ENCODE data around the gene TRPV5. TPM values are rescaled to one million over a fixed set of nuclear protein-coding genes. Genes with fewer than 3 reads are reported as not detected.

TRPV5 gene
- total RNA-seq, 5 donors from 2014 or later (not counting 1 experiment from before 2014, with no cell fraction given) = not detected

DNA sequence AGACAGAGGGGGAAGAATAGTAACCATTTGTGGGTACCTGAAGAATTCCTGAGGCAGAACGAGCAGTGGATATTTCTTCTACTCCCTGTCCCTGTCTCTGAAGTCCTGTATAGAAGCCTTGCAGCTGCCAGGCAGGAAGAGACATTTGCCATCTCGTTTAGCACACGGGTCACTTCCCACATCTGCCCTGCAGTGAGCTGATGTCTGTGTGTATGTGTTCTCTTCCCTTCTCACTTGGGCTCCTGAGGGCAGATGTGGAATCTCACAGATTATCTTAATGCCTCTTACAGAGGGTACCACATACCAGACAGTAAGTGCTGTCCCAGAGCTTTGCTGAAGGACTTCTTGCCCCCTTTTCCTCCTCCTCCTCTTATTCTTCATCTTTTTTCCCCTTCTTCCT lies 33.9 kb downstream of the TRPV5 start:
- H3K4me1 ChIP-seq (ENCODE audit: control insufficient read depth in 1 of 2, extremely low read depth in 1 of 2, insufficient read depth in 2 of 2, low read length in 2 of 2) = no peaks in the 10 kb centered on the region
- POLR2A ChIA-PET = no interaction called here
- Mint-ChIP-seq H3K27ac (no peak overlapping the region), H3K4me1 (no peaks in the 10 kb centered on the region), H3K4me3 (no peak overlapping the region), H3K9me3 (no peaks in the 10 kb centered on the region), H3K27me3 (peaks cover 0 to 13% of the 10 kb centered on the region in 2 donors), H3K36me3 (no peaks in the 10 kb centered on the region)
- WGBS (ENCODE audit: insufficient coverage) = no CpG with 5 or more reads among the region's 3 CpGs
- ATAC-seq (replicated peaks in 1 of 4) (no peak), DNase-seq (no peak)
- no peaks in the 10 kb centered on the region for H3K36me3 ChIP-seq (ENCODE audit: control insufficient read depth in 2 of 2, extremely low read depth in 1 of 2, insufficient read depth in 1 of 2, low read length in 1 of 2)
- no peak overlapping the region for H3K27ac ChIP-seq (ENCODE audit: low read length)
- no peak overlapping the region for H3K4me3 ChIP-seq (ENCODE audit: control insufficient read depth in 1 of 2, extremely low read depth in 1 of 2, low read length in 1 of 2)
- H3K9me3 ChIP-seq = no peaks in the 10 kb centered on the region
- peaks cover 0 to 22% of the 10 kb centered on the region in 2 experiments for H3K27me3 ChIP-seq (replicated peaks in 1 of 2; ENCODE audit: control insufficient read depth in 2 of 2, extremely low read depth in 1 of 2, insufficient read depth in 2 of 2, low read length in 1 of 2)
- CTCF ChIA-PET = no interaction called here

DNA sequence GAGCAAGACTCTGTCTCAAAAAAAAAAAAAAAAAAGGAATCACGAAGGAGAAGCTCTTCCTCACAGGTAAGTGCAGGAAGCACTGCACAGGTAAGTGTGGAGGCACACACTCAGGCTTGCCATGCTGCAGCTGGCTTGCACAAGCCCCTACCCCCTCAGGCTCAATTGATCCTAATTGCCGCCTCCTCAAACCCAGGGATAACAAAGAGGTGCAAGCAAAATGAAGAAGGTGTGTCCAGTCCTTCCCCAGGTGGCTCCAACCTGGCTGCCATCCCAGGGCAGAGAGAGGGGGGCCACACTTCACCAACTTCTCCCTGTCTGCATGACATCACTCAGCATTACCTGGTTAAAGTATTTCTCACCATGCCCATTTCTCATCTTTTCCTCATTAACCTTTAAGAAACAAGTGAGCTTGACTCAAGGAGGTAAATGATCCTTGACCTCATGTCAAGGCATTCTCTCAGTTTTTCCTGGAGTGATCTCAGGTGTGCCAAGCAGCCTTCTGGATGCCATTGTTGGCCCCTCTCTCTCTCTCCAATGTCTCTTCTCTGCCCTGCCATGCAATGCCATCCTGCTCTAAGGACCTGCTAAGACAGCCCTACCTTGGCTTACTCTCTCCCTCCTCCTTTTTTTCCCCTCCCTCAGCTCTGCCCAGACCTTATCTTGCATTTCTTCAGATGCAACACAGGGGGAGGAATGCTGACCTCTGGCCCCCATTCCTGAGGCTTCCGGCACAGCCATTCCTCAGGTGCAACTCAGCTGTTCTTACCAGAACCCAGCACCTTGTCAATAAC lies 35.0 kb downstream of the TRPV5 start:
- ChIA-PET POLR2A (no interaction called here), CTCF (no interaction called here)
- Mint-ChIP-seq H3K27ac (no peak overlapping the region), H3K27me3 (peaks cover 0 to 13% of the 10 kb centered on the region in 2 donors), H3K9me3 (no peaks in the 10 kb centered on the region), H3K4me3 (no peak overlapping the region), H3K36me3 (no peaks in the 10 kb centered on the region), H3K4me1 (no peaks in the 10 kb centered on the region)
- Histone ChIP-seq H3K9me3 (no peaks in the 10 kb centered on the region), H3K4me1 (ENCODE audit: control insufficient read depth in 1 of 2, extremely low read depth in 1 of 2, insufficient read depth in 2 of 2, low read length in 2 of 2) (no peaks in the 10 kb centered on the region), H3K27me3 (replicated peaks in 1 of 2; ENCODE audit: control insufficient read depth in 2 of 2, extremely low read depth in 1 of 2, insufficient read depth in 2 of 2, low read length in 1 of 2) (peaks cover 0 to 29% of the 10 kb centered on the region in 2 experiments), H3K4me3 (ENCODE audit: control insufficient read depth in 1 of 2, extremely low read depth in 1 of 2, low read length in 1 of 2) (no peak overlapping the region), H3K27ac (ENCODE audit: low read length) (no peak overlapping the region), H3K36me3 (ENCODE audit: control insufficient read depth in 2 of 2, extremely low read depth in 1 of 2, insufficient read depth in 1 of 2, low read length in 1 of 2) (no peaks in the 10 kb centered on the region)
- ATAC-seq (replicated peaks in 1 of 4) (no peak), DNase-seq (no peak)
- 67% methylated on average over 1 of the region's 3 CpGs for WGBS (ENCODE audit: insufficient coverage)

DNA sequence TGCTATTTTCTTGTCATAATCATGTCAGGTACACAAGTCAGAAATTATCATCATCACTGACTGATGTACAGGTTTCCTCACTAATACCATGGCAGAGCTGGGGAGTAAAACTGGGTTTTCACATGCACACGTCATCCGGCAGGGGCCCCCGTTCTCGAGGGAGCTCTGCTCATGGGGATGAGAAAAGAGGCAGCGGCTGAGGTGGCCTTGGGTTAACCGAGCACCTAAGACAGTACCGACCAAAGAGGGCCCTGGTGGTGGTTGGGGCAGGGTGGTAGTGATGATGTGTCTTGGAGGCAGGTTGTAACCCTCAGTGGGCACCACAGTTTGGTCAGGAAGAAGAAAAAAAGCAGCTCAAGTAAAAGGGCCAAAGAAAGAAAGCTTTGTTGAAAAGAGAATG lies 35.9 kb downstream of the TRPV5 start:
- Mint-ChIP-seq H3K4me1 (no peaks in the 10 kb centered on the region), H3K27ac (peak overlapping the region in 1 of 2 donors; percentile 44), H3K36me3 (no peaks in the 10 kb centered on the region), H3K4me3 (no peak overlapping the region), H3K9me3 (no peaks in the 10 kb centered on the region), H3K27me3 (peaks cover 0 to 13% of the 10 kb centered on the region in 2 donors)
- H3K9me3 ChIP-seq = no peaks in the 10 kb centered on the region
- DNase-seq (no peak), ATAC-seq (replicated peaks in 1 of 4) (no peak)
- 89% methylated on average over 7 of the region's 7 CpGs for WGBS (ENCODE audit: insufficient coverage)
- ChIA-PET CTCF (no interaction called here), POLR2A (no interaction called here)
- no peak overlapping the region for H3K27ac ChIP-seq (ENCODE audit: low read length)
- no peak overlapping the region for H3K4me3 ChIP-seq (ENCODE audit: control insufficient read depth in 1 of 2, extremely low read depth in 1 of 2, low read length in 1 of 2)
- no peaks in the 10 kb centered on the region for H3K36me3 ChIP-seq (ENCODE audit: control insufficient read depth in 2 of 2, extremely low read depth in 1 of 2, insufficient read depth in 1 of 2, low read length in 1 of 2)
- no peaks in the 10 kb centered on the region for H3K4me1 ChIP-seq (ENCODE audit: control insufficient read depth in 1 of 2, extremely low read depth in 1 of 2, insufficient read depth in 2 of 2, low read length in 2 of 2)
- peaks cover 0 to 29% of the 10 kb centered on the region in 2 experiments for H3K27me3 ChIP-seq (replicated peaks in 1 of 2; ENCODE audit: control insufficient read depth in 2 of 2, extremely low read depth in 1 of 2, insufficient read depth in 2 of 2, low read length in 1 of 2)

GRCh38 chr7:142896741-142897379 lies 36.7 kb downstream of the TRPV5 start:
- H3K27ac Mint-ChIP-seq = no peak overlapping the region
- peaks cover 0 to 13% of the 10 kb centered on the region in 2 donors for H3K27me3 Mint-ChIP-seq
- Histone ChIP-seq H3K27ac (ENCODE audit: low read length) (no peak overlapping the region), H3K4me3 (ENCODE audit: control insufficient read depth in 1 of 2, extremely low read depth in 1 of 2, low read length in 1 of 2) (no peak overlapping the region), H3K9me3 (no peaks in the 10 kb centered on the region), H3K36me3 (ENCODE audit: control insufficient read depth in 2 of 2, extremely low read depth in 1 of 2, insufficient read depth in 1 of 2, low read length in 1 of 2) (no peaks in the 10 kb centered on the region), H3K4me1 (ENCODE audit: control insufficient read depth in 1 of 2, extremely low read depth in 1 of 2, insufficient read depth in 2 of 2, low read length in 2 of 2) (no peaks in the 10 kb centered on the region), H3K27me3 (replicated peaks in 1 of 2; ENCODE audit: control insufficient read depth in 2 of 2, extremely low read depth in 1 of 2, insufficient read depth in 2 of 2, low read length in 1 of 2) (peaks cover 0 to 34% of the 10 kb centered on the region in 2 experiments)
- no peaks in the 10 kb centered on the region for H3K4me1 Mint-ChIP-seq
- H3K4me3 Mint-ChIP-seq = no peak overlapping the region
- no peaks in the 10 kb centered on the region for H3K9me3 Mint-ChIP-seq
- CTCF ChIA-PET = interaction anchor here in 1 of 2 donors (0.6 kb wide), 1 partner anchor 114 kb away, joined by 3 read pairs; no protein-coding TSS in a partner anchor
- WGBS (ENCODE audit: insufficient coverage) = no CpG with 5 or more reads among the region's 3 CpGs
- ATAC-seq (replicated peaks in 1 of 4) = no peak
- no peaks in the 10 kb centered on the region for H3K36me3 Mint-ChIP-seq
- POLR2A ChIA-PET = no interaction called here
- no peak for DNase-seq

- ChIA-PET CTCF (no interaction called here), POLR2A (no interaction called here)
- Histone ChIP-seq H3K27ac (ENCODE audit: low read length) (no peak overlapping the region), H3K27me3 (replicated peaks in 1 of 2; ENCODE audit: control insufficient read depth in 2 of 2, extremely low read depth in 1 of 2, insufficient read depth in 2 of 2, low read length in 1 of 2) (peaks cover 0 to 39% of the 10 kb centered on the region in 2 experiments), H3K36me3 (ENCODE audit: control insufficient read depth in 2 of 2, extremely low read depth in 1 of 2, insufficient read depth in 1 of 2, low read length in 1 of 2) (no peaks in the 10 kb centered on the region), H3K4me1 (ENCODE audit: control insufficient read depth in 1 of 2, extremely low read depth in 1 of 2, insufficient read depth in 2 of 2, low read length in 2 of 2) (no peaks in the 10 kb centered on the region), H3K4me3 (ENCODE audit: control insufficient read depth in 1 of 2, extremely low read depth in 1 of 2, low read length in 1 of 2) (no peak overlapping the region), H3K9me3 (no peaks in the 10 kb centered on the region)
- no peak for DNase-seq
- no peaks in the 10 kb centered on the region for H3K36me3 Mint-ChIP-seq
- no peak overlapping the region for H3K4me3 Mint-ChIP-seq
- peaks cover 2 to 13% of the 10 kb centered on the region in 2 donors for H3K27me3 Mint-ChIP-seq
- no peaks in the 10 kb centered on the region for H3K9me3 Mint-ChIP-seq
- H3K4me1 Mint-ChIP-seq = no peaks in the 10 kb centered on the region
- H3K27ac Mint-ChIP-seq = no peak overlapping the region
- WGBS (ENCODE audit: insufficient coverage) = no CpG with 5 or more reads among the region's 3 CpGs
- no peak for ATAC-seq (replicated peaks in 1 of 4)
These were observed 37.4 kb downstream of the TRPV5 start for GRCh38 chr7:142896151-142896550.

GRCh38 chr7:142894985-142895593 lies 38.5 kb downstream of the TRPV5 start:
- no peak for ATAC-seq (replicated peaks in 1 of 4)
- ChIA-PET CTCF (no interaction called here), POLR2A (interaction anchor here in 1 of 2 donors (1.0 kb wide), 1 partner anchor 24 kb away, joined by 3 read pairs; no protein-coding TSS in a partner anchor)
- Mint-ChIP-seq H3K9me3 (no peaks in the 10 kb centered on the region), H3K36me3 (no peaks in the 10 kb centered on the region), H3K4me1 (no peaks in the 10 kb centered on the region), H3K4me3 (no peak overlapping the region), H3K27me3 (peaks cover 6 to 13% of the 10 kb centered on the region in 2 donors), H3K27ac (no peak overlapping the region)
- Histone ChIP-seq H3K27me3 (replicated peaks in 1 of 2; ENCODE audit: control insufficient read depth in 2 of 2, extremely low read depth in 1 of 2, insufficient read depth in 2 of 2, low read length in 1 of 2) (peaks cover 0 to 46% of the 10 kb centered on the region in 2 experiments), H3K27ac (ENCODE audit: low read length) (no peak overlapping the region), H3K4me3 (ENCODE audit: control insufficient read depth in 1 of 2, extremely low read depth in 1 of 2, low read length in 1 of 2) (no peak overlapping the region), H3K9me3 (no peaks in the 10 kb centered on the region), H3K36me3 (ENCODE audit: control insufficient read depth in 2 of 2, extremely low read depth in 1 of 2, insufficient read depth in 1 of 2, low read length in 1 of 2) (no peaks in the 10 kb centered on the region), H3K4me1 (ENCODE audit: control insufficient read depth in 1 of 2, extremely low read depth in 1 of 2, insufficient read depth in 2 of 2, low read length in 2 of 2) (no peaks in the 10 kb centered on the region)
- 86% methylated on average over 4 of the region's 6 CpGs for WGBS (ENCODE audit: insufficient coverage)
- no peak for DNase-seq

Data from T-cell (primary cell).